Common myeloid progenitor, CD34-positive (primary cell): ENCODE data around the gene HTT.
A peak's percentile ranks its signal among the peaks of the same experiment; 100 is the strongest.

Experiments used
- CTCF ChIA-PET: fragments of 350-600 bp; sonication (Branson Sonifier 250); formaldehyde crosslinking; loops from one replicate; lab custom pipeline; 2021; ENCODE audit warnings: antibody characterized with exemption; lab: Charles Lee
- POLR2A ChIA-PET: fragments of 350-600 bp; sonication (Branson Sonifier 250); formaldehyde crosslinking; loops from one replicate; lab custom pipeline; 2021; ENCODE audit warnings: antibody characterized with exemption; lab: Charles Lee
- DNase-seq, 3 donors: peaks; one replicate each; pipeline versions ENCODE4 v3.0.0 to v3.0.0-alpha.2; 2013
- H3K27ac ChIP-seq, 2 experiments: 1 replicate in 1 of 2; 2 replicates in 1 of 2; pipeline ENCODE4 v1.7.0; 2013; ENCODE audit warnings: inconsistent platforms in 2 of 2, low read length in 2 of 2, mild to moderate bottlenecking in 2 of 2, low read depth in 1 of 2, moderate library complexity in 1 of 2; ENCODE audit not compliant: severe bottlenecking in 2 of 2, insufficient read depth in 1 of 2, poor library complexity in 1 of 2
- H3K27me3 ChIP-seq, 5 experiments: replicated peaks in 2 of 5; 1 replicate in 3 of 5; 2 replicates in 2 of 5; pipeline versions ENCODE4 v1.6.1 to v1.7.0; 2013; ENCODE audit warnings: low read length in 4 of 5, mild to moderate bottlenecking in 2 of 5, moderate library complexity in 2 of 5, inconsistent platforms in 1 of 5; ENCODE audit not compliant: insufficient read depth in 5 of 5, control insufficient read depth in 4 of 5
- H3K36me3 ChIP-seq, 4 experiments: 1 replicate in 2 of 4; 2 replicates in 2 of 4; pipeline versions ENCODE4 v1.6.1 to v1.7.0; 2013; ENCODE audit warnings: low read length in 3 of 4, control low read depth in 1 of 4, mild to moderate bottlenecking in 1 of 4; ENCODE audit not compliant: control insufficient read depth in 4 of 4, insufficient read depth in 4 of 4
- H3K4me1 ChIP-seq, 4 experiments: 1 replicate in 3 of 4; 2 replicates in 1 of 4; pipeline versions ENCODE4 v1.6.1 to v1.7.1; 2013; ENCODE audit warnings: low read length in 3 of 4, mild to moderate bottlenecking in 3 of 4, control low read depth in 1 of 4, inconsistent platforms in 1 of 4, moderate library complexity in 1 of 4; ENCODE audit not compliant: control insufficient read depth in 4 of 4, insufficient read depth in 4 of 4; ENCODE audit errors: control extremely low read depth in 1 of 4
- H3K4me3 ChIP-seq, 7 experiments: 1 replicate in 4 of 7; 2 replicates in 3 of 7; pipeline versions ENCODE4 v1.5.1 to v1.7.0; 2013; ENCODE audit warnings: mild to moderate bottlenecking in 7 of 7, low read length in 6 of 7, moderate library complexity in 6 of 7, inconsistent platforms in 2 of 7, low read depth in 2 of 7, control low read depth in 1 of 7; ENCODE audit not compliant: insufficient read depth in 4 of 7, control insufficient read depth in 1 of 7; ENCODE audit errors: extremely low read depth in 1 of 7
- H3K9me3 ChIP-seq, 5 experiments: 1 replicate in 4 of 5; 2 replicates in 1 of 5; pipeline versions ENCODE4 v1.6.1 to v1.7.1; 2013; ENCODE audit warnings: low read length in 4 of 5, mild to moderate bottlenecking in 2 of 5, inconsistent platforms in 1 of 5, low read depth in 1 of 5, moderate library complexity in 1 of 5; ENCODE audit not compliant: control insufficient read depth in 4 of 5, insufficient read depth in 2 of 5; ENCODE audit errors: control extremely low read depth in 1 of 5
- WGBS: methylation state at CpG from one replicate; pipeline ENCODE4 v1.1.5; 2013; ENCODE audit not compliant: insufficient coverage; 5-methylcytosine and 5-hydroxymethylcytosine counted together

HTT gene

GRCh38 chr4:3284734-3285557 is 210.5 kb downstream of the HTT start:
- Histone ChIP-seq H3K4me3 (no peak overlapping the region), H3K9me3 (peaks cover 0 to 10% (median 9%) of the 10 kb centered on the region in 5 experiments), H3K27ac (no peak overlapping the region), H3K36me3 (no peaks in the 10 kb centered on the region), H3K27me3 (peaks cover 0 to 3% (median 0%) of the 10 kb centered on the region in 5 experiments), H3K4me1 (peaks cover 0 to 29% (median 14%) of the 10 kb centered on the region in 4 experiments)
- CTCF ChIA-PET: no interaction called here
- no peak for DNase-seq
- POLR2A ChIA-PET: interaction anchor here (0.5 kb wide), 1 partner anchor 41 kb away, joined by 3 read pairs; no protein-coding TSS in a partner anchor
- 95% methylated on average over 21 of the region's 24 CpGs for WGBS

- Histone ChIP-seq H3K36me3 (no peaks in the 10 kb centered on the region), H3K9me3 (peaks cover 0 to 10% (median 9%) of the 10 kb centered on the region in 5 experiments), H3K27me3 (peaks cover 0 to 5% (median 0%) of the 10 kb centered on the region in 5 experiments), H3K4me1 (peaks cover 0 to 29% (median 14%) of the 10 kb centered on the region in 4 experiments), H3K27ac (no peak overlapping the region), H3K4me3 (peak overlapping the region in 3 of 7 experiments; percentile 20 to 61 (median 34))
- ChIA-PET POLR2A (interaction anchor here (0.5 kb wide), 1 partner anchor 42 kb away, joined by 3 read pairs; no protein-coding TSS in a partner anchor), CTCF (no interaction called here)
- 31% methylated on average over 29 of the region's 38 CpGs for WGBS
- DNase-seq: peak in 2 of 3 donors; percentile 55 to 78
Observed at GRCh38 chr4:3285558-3286334, 211.3 kb downstream of the HTT start.

DNA sequence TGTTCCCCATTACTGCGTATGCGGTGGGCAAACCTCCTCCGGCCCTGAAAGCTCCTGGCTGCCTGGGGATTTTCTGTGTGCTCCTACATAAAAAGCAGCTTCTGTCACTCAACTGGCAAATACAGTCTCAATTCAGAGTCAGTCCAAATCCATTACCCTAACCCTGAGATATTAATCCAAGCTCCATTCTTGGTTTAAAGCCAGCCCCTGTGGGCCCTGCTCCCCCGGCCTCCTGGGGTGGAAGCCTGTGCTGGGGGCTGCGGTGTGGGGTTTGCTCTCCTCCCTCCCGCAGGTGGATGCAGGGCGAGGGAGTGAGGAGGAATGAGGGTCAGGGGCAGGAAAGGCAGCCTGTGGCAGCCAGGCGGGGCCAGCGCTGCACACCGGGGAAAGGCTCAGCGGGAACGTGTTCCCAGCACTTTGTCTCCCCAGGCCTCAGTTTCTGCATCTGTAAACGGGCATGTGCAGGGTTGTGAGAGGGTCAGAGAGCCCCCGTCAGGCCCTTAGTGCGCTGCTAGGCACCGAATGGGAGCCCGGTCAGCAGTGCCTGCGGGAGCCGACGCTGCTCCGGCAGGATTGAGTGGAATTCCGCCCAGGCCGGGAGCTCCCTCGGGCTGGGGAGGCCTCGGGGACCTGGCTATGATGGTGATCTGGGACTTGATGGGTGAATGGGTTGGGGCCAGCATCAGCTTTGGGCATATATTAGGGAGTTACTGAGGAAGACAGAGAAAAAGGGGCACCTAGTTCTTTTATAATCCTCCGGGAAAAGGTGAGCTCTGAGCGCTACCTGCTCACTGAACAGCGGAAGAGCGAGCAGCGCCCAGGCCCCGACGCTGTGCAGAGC is 212.1 kb downstream of the HTT start:
- CTCF ChIA-PET: no interaction called here
- WGBS: 83% methylated on average over 30 of the region's 32 CpGs
- peak in 1 of 3 donors; percentile 73 for DNase-seq
- Histone ChIP-seq H3K36me3 (no peaks in the 10 kb centered on the region), H3K4me3 (peak overlapping the region in 3 of 7 experiments; percentile 20 to 61 (median 34)), H3K27ac (no peak overlapping the region), H3K9me3 (peaks cover 0 to 9% (median 7%) of the 10 kb centered on the region in 5 experiments), H3K4me1 (peaks cover 0 to 32% (median 17%) of the 10 kb centered on the region in 4 experiments), H3K27me3 (peaks cover 0 to 8% (median 0%) of the 10 kb centered on the region in 5 experiments)
- POLR2A ChIA-PET: no interaction called here

DNA sequence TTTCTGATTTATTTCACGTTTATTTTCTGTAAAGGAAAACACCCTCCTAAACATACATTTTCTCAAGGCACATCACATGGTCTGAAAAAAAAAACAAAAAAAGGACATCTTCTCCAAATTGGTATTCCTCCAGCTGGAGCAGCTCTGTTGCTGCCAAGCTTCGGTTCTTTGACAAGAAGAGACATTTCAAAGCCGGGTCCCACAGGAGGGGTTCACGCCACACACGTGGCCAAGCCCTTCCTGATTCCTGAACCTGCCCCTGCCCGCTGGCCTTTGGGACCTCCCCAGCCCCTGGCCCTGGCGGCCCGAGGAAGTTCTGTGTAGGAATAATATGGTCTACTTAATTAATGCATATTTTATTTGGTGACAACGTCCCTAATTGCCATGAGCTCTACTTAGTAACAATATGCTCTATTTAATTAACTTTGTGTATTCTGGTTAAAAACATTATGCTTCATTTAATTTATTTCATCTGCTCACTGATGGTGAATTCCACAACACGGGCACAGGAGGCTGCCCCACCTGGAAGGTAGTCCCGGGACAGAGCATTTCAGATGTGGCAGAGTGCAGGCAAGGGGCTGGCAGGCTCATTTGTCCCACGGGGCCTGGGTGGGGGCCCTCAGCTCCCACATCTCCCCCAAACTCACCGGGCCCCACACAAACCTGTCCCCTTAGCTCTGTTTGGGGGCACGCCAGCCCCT is 212.9 kb downstream of the HTT start:
- no peak overlapping the region for H3K4me3 ChIP-seq
- H3K36me3 ChIP-seq: no peaks in the 10 kb centered on the region
- peaks cover 0 to 3% (median 2%) of the 10 kb centered on the region in 5 experiments for H3K9me3 ChIP-seq
- peaks cover 0 to 9% (median 0%) of the 10 kb centered on the region in 5 experiments for H3K27me3 ChIP-seq
- no peak for DNase-seq
- POLR2A ChIA-PET: no interaction called here
- 89% methylated on average over 6 of the region's 14 CpGs for WGBS
- CTCF ChIA-PET: no interaction called here
- peaks cover 0 to 40% (median 25%) of the 10 kb centered on the region in 4 experiments for H3K4me1 ChIP-seq
- H3K27ac ChIP-seq: no peak overlapping the region

- ChIA-PET CTCF (no interaction called here), POLR2A (no interaction called here)
- Histone ChIP-seq H3K27me3 (peaks cover 0 to 9% (median 0%) of the 10 kb centered on the region in 5 experiments), H3K4me1 (peaks cover 0 to 42% (median 26%) of the 10 kb centered on the region in 4 experiments), H3K9me3 (no peaks in the 10 kb centered on the region), H3K4me3 (no peak overlapping the region), H3K36me3 (no peaks in the 10 kb centered on the region), H3K27ac (no peak overlapping the region)
- no peak for DNase-seq
- 94% methylated on average over 19 of the region's 24 CpGs for WGBS
Observed at GRCh38 chr4:3287972-3288570, 213.6 kb downstream of the HTT start.

DNA sequence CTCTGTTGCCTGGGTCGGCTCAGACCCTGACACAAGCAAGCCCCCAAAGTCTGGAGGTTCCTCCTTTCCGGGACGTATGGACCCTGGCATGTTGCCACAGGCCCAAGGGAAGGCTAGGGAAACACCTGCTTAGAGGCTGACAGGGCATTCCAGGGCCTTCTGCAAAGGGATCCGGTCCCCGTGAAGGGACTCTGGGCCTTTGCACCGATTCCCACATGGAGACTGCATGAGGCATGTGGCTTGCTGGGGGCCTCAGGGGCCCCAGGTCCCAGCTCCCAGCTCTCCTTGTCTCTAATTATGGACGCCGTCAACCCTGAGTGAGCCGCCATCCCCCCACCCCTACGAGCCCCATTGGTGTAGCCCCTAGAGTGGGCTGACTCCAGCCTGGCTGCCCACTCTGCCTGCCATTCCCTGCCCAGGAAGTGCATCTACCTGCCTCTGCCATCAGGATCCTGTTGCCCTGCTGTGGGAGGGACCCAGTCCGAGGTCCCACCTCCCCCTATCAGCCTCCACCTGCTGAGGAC is 214.2 kb downstream of the HTT start:
- H3K27me3 ChIP-seq: peaks cover 0 to 9% (median 0%) of the 10 kb centered on the region in 5 experiments
- peak in 1 of 3 donors; percentile 35 for DNase-seq
- H3K4me1 ChIP-seq: peaks cover 0 to 46% (median 29%) of the 10 kb centered on the region in 4 experiments
- H3K4me3 ChIP-seq: no peak overlapping the region
- H3K36me3 ChIP-seq: no peaks in the 10 kb centered on the region
- no peak overlapping the region for H3K27ac ChIP-seq
- ChIA-PET CTCF (no interaction called here), POLR2A (no interaction called here)
- no peaks in the 10 kb centered on the region for H3K9me3 ChIP-seq
- 77% methylated on average over 11 of the region's 11 CpGs for WGBS
